Left ventricle myocardium superior (tissue), 1 donor: Measurements from ENCODE around the gene TRAF5. TPM values are rescaled to one million over a fixed set of nuclear protein-coding genes. Genes with fewer than 3 reads are reported as not detected.
"Not testable (repeated sequence)": the region's sequence is repeated elsewhere in the genome, so short reads cannot be mapped to it uniquely, and the experiment has no call there.

Experiments used
- ATAC-seq: fragments of 200-7000 bp; cut with Tn5 transposase; one replicate; pipeline ENCODE4 v1.9.1; 2020; ENCODE audit warnings: mild to moderate bottlenecking, moderate library complexity
- DNase-seq: peaks from one replicate; pipeline ENCODE4 v3.0.0-alpha.2; 2020
- intact Hi-C: fragments of 100-400 bp; cut with micrococcal nuclease; formaldehyde crosslinking; loops from one replicate; pipeline ENCODE4 v1.11.0; 2022
- total RNA-seq: library from RNA; stranded (reverse); fragmentation: NEBNext Ultra II Directional; extraction: Animal tissue kit (Norgen Biotek cat#: 25700); gene quantifications from one replicate; pipeline ENCODE4 v1.2.1, GENCODE V29; 2021
- donor health status: DM: no; HTN: yes; CAD: no; lungs with severe emphysema.

Gene TRAF5
- total RNA-seq, 1 donor from 2014 or later = 2.4 TPM

DNA sequence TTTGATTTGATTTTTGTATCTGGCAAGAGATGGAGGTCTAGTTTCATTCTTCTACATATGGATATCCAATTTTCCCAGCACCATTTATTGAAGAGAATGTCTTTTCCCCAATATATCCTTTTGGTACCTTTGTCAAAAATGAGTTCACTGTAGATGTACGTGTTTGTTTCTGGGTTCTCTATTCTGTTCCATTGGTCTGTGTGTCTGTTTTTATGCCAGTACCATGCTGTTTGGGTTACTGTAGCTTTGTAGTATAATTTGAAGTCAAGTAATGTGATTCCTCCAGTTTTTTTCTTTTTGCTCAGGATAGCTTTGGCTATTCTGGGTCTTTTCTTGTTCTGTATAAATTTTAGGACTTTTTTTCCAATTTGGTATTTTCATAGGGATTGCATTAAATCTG lies 75.1 kb downstream of the TRAF5 start:
- ATAC-seq, intact Hi-C loops: not testable (repeated sequence)

DNA sequence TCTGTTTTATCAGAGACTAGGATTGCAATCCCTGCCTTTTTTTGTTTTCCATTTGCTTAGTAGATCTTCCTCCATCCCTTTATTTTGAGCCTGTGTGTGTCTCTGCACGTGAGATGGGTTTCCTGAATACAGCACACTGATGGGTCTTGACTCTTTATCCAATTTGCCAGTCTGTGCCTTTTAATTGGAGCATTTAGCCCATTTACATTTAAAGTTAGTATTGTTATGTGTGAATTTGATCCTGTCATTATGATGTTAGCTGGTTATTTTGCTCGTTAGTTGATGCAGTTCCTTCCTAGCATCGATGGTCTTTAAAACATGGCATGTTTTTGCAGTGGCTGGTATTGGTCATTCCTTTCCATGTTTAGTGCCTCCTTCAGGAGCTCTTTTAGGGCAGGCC lies 79.5 kb downstream of the TRAF5 start:
- intact Hi-C loops, DNase-seq, ATAC-seq: not testable (repeated sequence)

More for the DNA sequence above, 75.1 kb downstream of the TRAF5 start:
- not testable (repeated sequence) for DNase-seq

DNA sequence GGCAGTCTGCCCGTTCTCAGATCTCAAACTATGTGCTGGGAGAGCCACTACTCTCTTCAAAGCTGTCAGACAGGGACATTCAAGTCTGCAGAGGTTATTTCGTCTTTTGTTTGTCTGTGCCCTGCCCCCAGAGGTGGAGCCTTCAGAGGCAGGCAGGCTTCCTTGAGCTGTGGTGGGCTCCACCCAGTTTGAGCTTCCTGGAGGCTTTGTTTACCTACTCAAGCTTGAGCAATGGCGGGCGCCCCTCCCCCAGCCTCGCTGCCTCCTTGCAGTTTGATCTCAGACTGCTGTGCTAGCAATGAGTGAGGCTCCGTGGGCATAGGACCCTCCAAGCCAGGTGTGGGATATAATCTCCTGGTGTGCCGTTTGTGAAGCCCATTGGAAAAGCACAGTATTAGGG lies 81.1 kb downstream of the TRAF5 start:
- DNase-seq, ATAC-seq, intact Hi-C loops: not testable (repeated sequence)

DNA sequence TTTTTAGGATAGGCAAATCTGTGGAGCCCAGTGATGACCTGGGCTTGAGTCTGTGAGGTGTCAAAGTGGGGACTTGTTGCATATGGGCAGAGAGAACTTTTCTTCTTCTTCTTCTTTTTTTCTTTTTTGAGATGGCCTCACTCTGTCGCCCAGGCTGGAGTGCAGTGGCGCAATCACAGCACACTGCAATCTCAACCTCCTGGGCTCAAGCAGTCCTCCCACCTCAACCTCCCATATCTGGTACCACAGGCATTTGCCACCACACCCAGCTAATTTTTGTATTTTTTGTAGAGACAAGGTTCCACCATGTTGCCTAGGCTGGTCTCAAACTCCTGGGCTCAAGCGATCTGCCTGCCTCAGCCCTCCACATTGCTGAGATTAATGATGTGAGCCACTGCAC lies 85.0 kb downstream of the TRAF5 start:
- ATAC-seq (no peak), DNase-seq (no peak)
- intact Hi-C loops = no loop called here

DNA sequence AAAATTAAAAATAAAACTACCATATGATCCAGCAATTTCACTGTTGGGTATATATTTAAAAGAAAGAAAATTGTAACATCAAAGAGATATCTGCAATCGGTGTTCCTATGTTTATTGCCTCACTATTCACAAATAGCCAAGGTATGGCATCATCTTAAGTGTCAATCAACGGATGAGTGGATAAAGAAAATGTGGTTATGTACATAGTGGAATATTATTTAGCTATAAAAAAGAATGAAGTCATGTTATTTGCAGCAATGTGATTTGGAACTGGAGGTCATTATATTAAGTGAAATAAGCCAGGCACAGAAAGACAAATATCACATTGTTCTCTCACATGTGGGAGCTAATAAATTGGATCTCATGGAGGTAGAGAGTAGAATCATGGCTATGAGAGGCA lies 89.1 kb downstream of the TRAF5 start:
- no peak for ATAC-seq
- DNase-seq = no peak
- intact Hi-C loops = no loop called here

DNA sequence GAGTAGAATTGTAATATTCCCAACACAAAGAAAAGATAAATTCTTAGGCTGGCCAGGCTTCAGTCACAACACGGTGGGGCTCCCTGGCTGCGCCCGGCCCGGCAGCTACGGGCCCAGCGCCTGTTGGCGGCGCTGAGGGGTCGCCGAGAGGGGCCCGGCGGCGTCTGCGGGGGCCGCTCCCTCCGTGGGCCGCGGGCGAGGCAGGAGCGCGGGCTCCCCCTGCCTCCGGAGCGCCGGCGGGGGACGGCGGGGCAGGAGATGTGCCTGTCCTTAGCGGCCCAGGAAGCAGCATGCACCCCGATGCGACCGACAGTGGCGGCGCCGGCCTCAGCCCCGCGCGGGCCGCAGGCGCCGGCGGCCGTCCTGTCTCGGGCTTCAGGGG lies 89.6 kb downstream of the TRAF5 start:
- intact Hi-C loops = not testable (repeated sequence)
- DNase-seq (peak; percentile 58), ATAC-seq (peak; percentile 95)

DNA sequence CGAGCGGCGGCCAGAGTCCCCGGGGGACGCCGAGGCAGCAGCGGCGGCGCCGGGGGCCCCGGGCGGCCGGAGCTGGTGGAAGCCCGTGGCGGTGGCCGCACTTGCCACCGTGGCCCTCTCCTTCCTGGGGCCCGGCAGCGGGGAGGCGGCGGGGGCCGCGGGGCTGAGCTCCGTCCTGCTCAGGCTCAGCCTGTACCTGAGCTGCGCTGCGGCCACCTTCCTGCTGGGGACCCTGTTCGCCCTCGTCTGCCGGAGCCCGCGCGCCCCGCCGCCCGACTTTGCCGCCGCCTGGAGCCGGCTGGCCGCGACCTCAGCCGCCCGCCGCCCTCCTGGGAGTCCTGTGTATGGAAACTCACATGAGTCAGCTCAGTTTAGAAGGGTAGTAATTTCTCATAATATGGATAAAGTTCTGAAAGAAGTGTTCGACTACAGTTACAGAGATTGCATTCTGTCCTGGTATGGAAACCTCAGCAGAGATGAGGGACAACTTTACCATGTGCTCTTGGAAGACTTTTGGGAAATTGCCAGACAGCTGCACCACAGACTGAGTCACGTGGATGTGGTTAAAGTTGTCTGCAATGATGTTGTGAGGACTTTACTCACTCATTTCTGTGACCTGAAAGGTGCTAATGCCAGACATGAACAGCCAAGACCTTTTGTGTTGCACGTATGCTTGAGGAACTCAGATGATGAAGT lies 90.1 kb downstream of the TRAF5 start:
- intact Hi-C loops = not testable (repeated sequence)
- ATAC-seq (peak; percentile 78), DNase-seq (peak; percentile 64)

DNA sequence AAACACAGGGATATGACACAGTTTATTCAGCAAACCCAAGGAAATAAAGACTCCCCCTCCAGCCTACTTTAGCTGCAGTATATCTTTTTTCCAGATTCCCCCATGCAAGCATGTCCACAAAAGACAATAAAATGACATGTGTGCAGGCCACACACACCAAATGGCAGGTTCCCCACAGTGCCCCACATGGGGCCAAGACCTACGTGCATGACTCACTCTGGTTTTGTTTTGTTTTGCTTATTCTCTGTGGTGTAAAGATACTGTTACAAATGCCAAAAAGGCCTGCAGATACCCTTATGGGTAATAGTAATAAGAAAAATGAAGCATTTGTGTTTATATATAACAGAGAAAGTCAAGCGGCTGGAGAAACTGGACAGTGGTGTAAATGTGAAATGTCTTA lies 93.8 kb downstream of the TRAF5 start:
- intact Hi-C loops = no loop called here
- DNase-seq (no peak), ATAC-seq (no peak)

DNA sequence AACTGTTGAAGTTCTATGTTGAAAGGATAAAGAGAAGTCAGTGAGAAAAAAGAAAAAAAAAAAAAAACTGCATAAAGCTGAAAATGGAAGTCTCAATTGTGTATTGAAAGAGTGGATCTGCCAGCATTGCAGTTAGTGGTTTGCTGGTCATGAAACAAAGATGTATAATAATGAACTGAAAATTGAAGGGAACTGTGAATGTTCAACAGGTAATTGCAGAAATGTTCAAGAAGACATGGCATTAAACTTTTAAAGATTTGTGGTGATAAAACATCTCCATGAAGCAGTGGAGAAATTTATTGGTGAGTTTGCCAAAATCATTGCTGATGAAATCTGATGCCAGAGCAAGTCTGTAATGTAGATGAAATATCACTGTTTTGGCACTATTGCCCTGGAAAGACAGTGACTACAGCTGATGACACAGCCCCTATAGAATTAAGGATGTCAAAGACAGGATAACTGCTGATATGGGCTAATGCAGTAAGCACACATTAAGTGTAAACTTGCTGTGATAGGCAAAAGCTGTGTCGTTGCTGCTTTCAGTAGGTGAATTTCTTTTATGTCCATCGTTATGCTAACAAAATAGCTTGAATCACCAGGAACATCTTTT lies 94.3 kb downstream of the TRAF5 start:
- ATAC-seq (no peak), DNase-seq (no peak)
- intact Hi-C loops = no loop called here

DNA sequence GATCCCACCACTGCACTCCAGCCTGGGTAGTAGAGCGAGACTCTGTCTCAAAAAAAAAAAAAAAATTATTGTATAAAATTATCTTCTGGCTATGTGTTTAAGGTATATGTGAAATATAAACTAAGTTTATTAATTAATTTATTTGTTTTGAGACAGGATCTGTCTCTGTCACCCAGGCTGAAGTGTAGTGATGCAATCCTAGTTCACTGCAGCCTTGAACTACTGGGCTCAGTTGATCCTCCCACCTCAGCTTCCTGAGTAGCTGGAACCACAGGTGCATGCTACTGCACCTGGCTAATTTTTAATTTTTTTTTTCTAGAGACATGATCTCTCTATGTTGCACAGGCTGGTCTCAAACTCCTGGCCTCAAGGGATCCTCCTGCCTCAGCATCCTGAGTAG lies 97.4 kb downstream of the TRAF5 start:
- ATAC-seq = no peak
- intact Hi-C loops = no loop called here
- no peak for DNase-seq

Other genes with a start within 250 kb of the TRAF5 start
- not detected for gene KCNH1, start 192.7 kb upstream of the TRAF5 start, total RNA-seq
- 53.0 TPM for gene RCOR3, start 67.5 kb upstream of the TRAF5 start, total RNA-seq
- gene RD3, start 165.3 kb downstream of the TRAF5 start, total RNA-seq = not detected